DND-41 (cell line): ENCODE results near the gene SGCD.

ENCODE experiments used
- ATAC-seq: fragments of 200-7000 bp; cut with Tn5 transposase; 3 replicates; pipeline ENCODE4 v1.9.1; 2021; ENCODE audit warnings: low read depth; ENCODE audit not compliant: insufficient read depth
- DNase-seq: peaks from one replicate; pipeline ENCODE4 v3.0.0-alpha.2; 2020
- H2AFZ ChIP-seq: 2 replicates; pipeline ENCODE4 v1.6.0; 2012; ENCODE audit warnings: low read depth, low read length
- H3K27ac ChIP-seq: 2 replicates; pipeline ENCODE4 v1.5.1; 2012; ENCODE audit warnings: low read length, inconsistent platforms
- H3K27me3 ChIP-seq: fragments of 200-600 bp; sonication (generic); 2 replicates; pipeline ENCODE4 v1.6.0; 2012; ENCODE audit warnings: low read length, mild to moderate bottlenecking, inconsistent platforms; ENCODE audit not compliant: insufficient read depth, poor library complexity
- H3K36me3 ChIP-seq: 2 replicates; pipeline ENCODE4 v1.5.1; 2012; ENCODE audit warnings: low read length, inconsistent platforms; ENCODE audit not compliant: insufficient read depth
- H3K4me1 ChIP-seq: 2 replicates; pipeline ENCODE4 v1.5.1; 2012; ENCODE audit warnings: mild to moderate bottlenecking, low read length; ENCODE audit not compliant: insufficient read depth
- H3K4me2 ChIP-seq: 2 replicates; pipeline ENCODE4 v1.6.0; 2012; ENCODE audit warnings: mild to moderate bottlenecking, moderate library complexity, low read length, inconsistent platforms; ENCODE audit not compliant: insufficient read depth
- H3K4me3 ChIP-seq, 2 experiments: fragments of 200-600 bp in 1 of 2; shearing (Covaris generic) in 1 of 2; 2 replicates each; pipeline ENCODE4 v1.5.1; 2012 to 2016; ENCODE audit warnings: inconsistent platforms in 2 of 2, low read length in 2 of 2, mild to moderate bottlenecking in 2 of 2, low read depth in 1 of 2, moderate library complexity in 1 of 2
- H3K79me2 ChIP-seq: 2 replicates; pipeline ENCODE4 v1.6.0; 2012; ENCODE audit warnings: low read length, inconsistent platforms; ENCODE audit not compliant: insufficient read depth
- H3K9ac ChIP-seq: 2 replicates; pipeline ENCODE4 v1.6.0; 2012; ENCODE audit warnings: low read depth, mild to moderate bottlenecking, inconsistent platforms, low read length, moderate library complexity
- H3K9me3 ChIP-seq: 2 replicates; pipeline ENCODE4 v1.5.1; 2012; ENCODE audit warnings: low read length, moderate library complexity, mild to moderate bottlenecking, inconsistent platforms; ENCODE audit not compliant: insufficient read depth, severe bottlenecking
- H4K20me1 ChIP-seq: 2 replicates; pipeline ENCODE4 v1.6.0; 2012; ENCODE audit warnings: low read length; ENCODE audit not compliant: insufficient read depth
- EZH2 ChIP-seq: IDR thresholded peaks from 3 replicates; pipeline ENCODE4 v1.6.1; 2012; ENCODE audit warnings: borderline replicate concordance, low read depth, mild to moderate bottlenecking, moderate library complexity, low read length, inconsistent platforms; ENCODE audit not compliant: severe bottlenecking
- TF ChIP-seq, protein P1 (sequence below): IDR thresholded peaks from 2 replicates; pipeline ENCODE4 v1.5.1; 2012; ENCODE audit warnings: borderline replicate concordance, low read length, moderate library complexity, mild to moderate bottlenecking; ENCODE audit not compliant: poor library complexity, severe bottlenecking; ENCODE audit errors: extremely low read depth

The SGCD gene

DNA sequence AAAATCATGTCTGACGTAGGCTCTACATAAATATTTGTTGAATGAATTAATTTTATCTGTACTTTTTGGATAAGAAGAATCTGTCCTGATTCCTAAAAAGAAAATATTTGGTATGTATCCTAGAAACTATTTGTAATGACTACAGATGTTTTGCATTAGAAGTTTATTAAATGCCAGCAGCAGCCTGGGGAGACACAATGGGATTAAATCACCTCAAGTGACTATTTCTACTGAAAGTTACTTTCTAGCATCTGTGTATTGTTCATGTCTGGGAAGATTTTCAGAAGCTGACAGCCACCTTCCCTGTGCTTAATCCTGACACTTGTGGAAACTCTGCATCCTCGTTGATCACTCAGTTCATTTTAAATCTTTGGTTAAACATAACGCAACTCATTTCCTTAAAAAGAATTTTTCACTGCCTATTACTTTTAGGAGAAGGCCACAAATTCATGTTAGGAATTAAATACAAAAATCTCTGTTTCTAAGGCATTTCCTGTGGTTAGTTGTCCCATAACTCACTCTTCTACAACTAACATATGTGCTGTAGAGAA lies 313.8 kb downstream of the SGCD start:
- H3K36me3 ChIP-seq = no peaks in the 10 kb centered on the region
- no peak overlapping the region for H2AFZ ChIP-seq
- H4K20me1 ChIP-seq = no peaks in the 10 kb centered on the region
- no peak overlapping the region for H3K4me3 ChIP-seq
- no peak overlapping the region for H3K4me2 ChIP-seq
- no peak for DNase-seq
- no peaks in the 10 kb centered on the region for H3K79me2 ChIP-seq
- H3K9ac ChIP-seq = no peak overlapping the region
- TF ChIP-seq, protein P1, sequence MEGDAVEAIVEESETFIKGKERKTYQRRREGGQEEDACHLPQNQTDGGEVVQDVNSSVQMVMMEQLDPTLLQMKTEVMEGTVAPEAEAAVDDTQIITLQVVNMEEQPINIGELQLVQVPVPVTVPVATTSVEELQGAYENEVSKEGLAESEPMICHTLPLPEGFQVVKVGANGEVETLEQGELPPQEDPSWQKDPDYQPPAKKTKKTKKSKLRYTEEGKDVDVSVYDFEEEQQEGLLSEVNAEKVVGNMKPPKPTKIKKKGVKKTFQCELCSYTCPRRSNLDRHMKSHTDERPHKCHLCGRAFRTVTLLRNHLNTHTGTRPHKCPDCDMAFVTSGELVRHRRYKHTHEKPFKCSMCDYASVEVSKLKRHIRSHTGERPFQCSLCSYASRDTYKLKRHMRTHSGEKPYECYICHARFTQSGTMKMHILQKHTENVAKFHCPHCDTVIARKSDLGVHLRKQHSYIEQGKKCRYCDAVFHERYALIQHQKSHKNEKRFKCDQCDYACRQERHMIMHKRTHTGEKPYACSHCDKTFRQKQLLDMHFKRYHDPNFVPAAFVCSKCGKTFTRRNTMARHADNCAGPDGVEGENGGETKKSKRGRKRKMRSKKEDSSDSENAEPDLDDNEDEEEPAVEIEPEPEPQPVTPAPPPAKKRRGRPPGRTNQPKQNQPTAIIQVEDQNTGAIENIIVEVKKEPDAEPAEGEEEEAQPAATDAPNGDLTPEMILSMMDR = no peak
- no peak for TF ChIP-seq EZH2
- H3K27ac ChIP-seq = no peak overlapping the region
- ATAC-seq = no peak
- no peaks in the 10 kb centered on the region for H3K9me3 ChIP-seq
- no peaks in the 10 kb centered on the region for H3K4me1 ChIP-seq
- H3K27me3 ChIP-seq = no peaks in the 10 kb centered on the region

DNA sequence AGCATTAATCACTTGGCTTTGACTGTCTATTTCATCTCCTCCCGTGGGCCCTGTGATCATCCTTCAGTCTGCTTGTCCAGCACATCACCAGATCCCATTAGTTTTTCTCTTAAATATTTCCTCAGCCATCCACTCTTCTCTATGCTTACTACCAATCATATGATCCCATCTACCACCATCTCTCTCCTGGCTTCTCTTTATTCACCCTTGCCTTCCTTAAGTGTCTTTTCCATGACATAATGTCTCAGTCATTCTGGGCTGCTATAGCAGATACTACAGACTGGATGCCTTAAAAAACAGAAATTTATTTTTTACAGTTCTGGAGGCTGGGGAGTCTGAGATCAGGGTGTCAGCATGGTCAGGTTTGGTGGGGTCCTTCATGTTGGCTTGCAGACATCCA lies 314.7 kb downstream of the SGCD start:
- Histone ChIP-seq H3K4me2 (no peak overlapping the region), H3K4me1 (no peaks in the 10 kb centered on the region), H4K20me1 (no peaks in the 10 kb centered on the region), H3K27me3 (no peaks in the 10 kb centered on the region), H3K79me2 (no peaks in the 10 kb centered on the region), H3K9ac (no peak overlapping the region), H2AFZ (no peak overlapping the region), H3K4me3 (no peak overlapping the region), H3K36me3 (no peaks in the 10 kb centered on the region), H3K9me3 (no peaks in the 10 kb centered on the region), H3K27ac (no peak overlapping the region)
- DNase-seq = no peak
- TF ChIP-seq EZH2 = no peak
- TF ChIP-seq, protein P1 = no peak
- ATAC-seq = no peak

DNA sequence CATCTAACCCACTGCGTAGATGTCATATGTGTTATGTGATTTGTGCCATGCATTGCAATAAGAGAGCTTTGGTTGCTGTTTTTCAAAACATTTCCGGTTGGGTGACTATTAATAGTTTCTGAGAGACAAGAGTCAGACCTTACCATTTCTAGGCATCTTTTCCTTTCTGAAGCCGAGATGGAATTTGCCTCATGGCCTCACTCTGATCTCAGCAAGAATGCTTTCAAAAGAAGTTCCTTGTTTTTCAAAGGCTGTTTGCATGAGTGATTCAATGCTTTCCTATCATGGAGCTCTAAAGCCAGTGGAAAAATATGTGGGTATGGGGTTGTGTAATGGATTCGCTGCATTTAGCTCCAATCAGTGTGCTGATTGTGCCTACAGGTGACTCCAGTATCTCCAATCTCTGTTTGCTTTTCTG lies 320.1 kb downstream of the SGCD start:
- Histone ChIP-seq H3K27me3 (no peaks in the 10 kb centered on the region), H3K9ac (no peak overlapping the region), H3K4me3 (no peak overlapping the region), H4K20me1 (no peaks in the 10 kb centered on the region), H3K27ac (no peak overlapping the region), H3K4me1 (no peaks in the 10 kb centered on the region), H3K36me3 (no peaks in the 10 kb centered on the region), H3K9me3 (no peaks in the 10 kb centered on the region), H3K4me2 (no peak overlapping the region), H3K79me2 (no peaks in the 10 kb centered on the region), H2AFZ (no peak overlapping the region)
- DNase-seq (no peak), ATAC-seq (no peak)
- TF ChIP-seq EZH2 = no peak
- TF ChIP-seq, protein P1 = no peak

DNA sequence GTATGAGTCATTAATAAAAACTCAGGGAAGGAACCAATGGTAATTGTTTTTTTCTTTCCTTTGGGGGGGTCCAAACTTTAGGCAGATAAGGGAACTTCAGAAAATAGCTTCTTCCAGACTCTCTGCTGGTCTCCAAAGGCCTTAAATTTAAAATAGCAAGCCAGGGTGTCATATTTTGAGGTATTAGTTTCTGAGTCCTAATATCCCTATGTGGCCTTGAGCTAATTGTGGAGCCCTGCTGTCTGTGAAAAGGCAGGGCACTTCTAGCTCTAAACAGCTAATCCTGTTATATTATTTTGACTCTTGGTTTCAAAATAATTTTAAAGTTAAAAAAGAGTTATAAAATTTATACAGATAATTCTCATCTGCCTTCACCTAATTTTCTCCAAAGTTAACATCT lies 327.5 kb downstream of the SGCD start:
- H3K27ac ChIP-seq = no peak overlapping the region
- ATAC-seq = no peak
- H2AFZ ChIP-seq = no peak overlapping the region
- H3K9me3 ChIP-seq = no peaks in the 10 kb centered on the region
- no peaks in the 10 kb centered on the region for H3K79me2 ChIP-seq
- H3K4me2 ChIP-seq = no peak overlapping the region
- no peaks in the 10 kb centered on the region for H3K4me1 ChIP-seq
- no peaks in the 10 kb centered on the region for H3K27me3 ChIP-seq
- DNase-seq = no peak
- H3K36me3 ChIP-seq = no peaks in the 10 kb centered on the region
- H3K4me3 ChIP-seq = no peak overlapping the region
- H3K9ac ChIP-seq = no peak overlapping the region
- no peak for TF ChIP-seq EZH2
- TF ChIP-seq, protein P1 = no peak
- H4K20me1 ChIP-seq = no peaks in the 10 kb centered on the region
